HepG2 (cell line): ENCODE results near the gene ATG2A.

Source experiments
- ATM ChIP-seq: fragments of 450-650 bp; IDR thresholded peaks from 2 replicates; pipeline ENCODE4 v1.7.1; 2017; ENCODE audit warnings: mild to moderate bottlenecking, borderline replicate concordance
- CBX1 ChIP-seq: IDR thresholded peaks from one replicate; pipeline ENCODE4 v1.6.1; 2016; ENCODE audit warnings: antibody characterized with exemption, low read depth
- CSRNP1 ChIP-seq: sonication (generic); formaldehyde crosslinking; IDR thresholded peaks from 2 replicates; pipeline ENCODE4 v1.8.1; 2023; ENCODE audit warnings: mild to moderate bottlenecking, missing genetic modification reagents
- CTCF ChIP-seq: sonication (generic); formaldehyde crosslinking; IDR thresholded peaks from 2 replicates; pipeline ENCODE4 v1.5.0; 2020; ENCODE audit warnings: mild to moderate bottlenecking, missing genetic modification reagents, moderate library complexity
- DBP ChIP-seq: sonication (generic); formaldehyde crosslinking; IDR thresholded peaks from 2 replicates; pipeline ENCODE4 v1.4.0; 2020; ENCODE audit warnings: missing genetic modification reagents; ENCODE audit errors: not compliant biosample characterization
- EHMT2 ChIP-seq: fragments of 200-600 bp; sonication (generic); IDR thresholded peaks from 2 replicates; pipeline ENCODE4 v1.7.0; 2017; ENCODE audit warnings: antibody characterized with exemption, low read depth, low read length, borderline replicate concordance
- HDAC6 ChIP-seq: fragments of 200-600 bp; sonication (generic); IDR thresholded peaks from 2 replicates; pipeline ENCODE4 v1.7.0; 2017; ENCODE audit warnings: mild to moderate bottlenecking, antibody characterized with exemption, low read length, low read depth
- NCOA1 ChIP-seq: sonication (generic); formaldehyde crosslinking; IDR thresholded peaks from 2 replicates; pipeline ENCODE4 v1.9.0; 2021; ENCODE audit warnings: missing genetic modification reagents
- POLR2A ChIP-seq, 2 experiments: IDR thresholded peaks; 2 replicates each; pipeline ENCODE4 v1.6.1; 2011; ENCODE audit warnings: low read depth in 2 of 2, low read length in 2 of 2, mild to moderate bottlenecking in 1 of 2, moderate library complexity in 1 of 2; ENCODE audit not compliant: insufficient read depth in 1 of 2
- RAD21 ChIP-seq: fragments of 450-650 bp; formaldehyde crosslinking; IDR thresholded peaks from 2 replicates; pipeline ENCODE4 v1.5.0; 2020; ENCODE audit warnings: mild to moderate bottlenecking
- SMC3 ChIP-seq: IDR thresholded peaks from 2 replicates; pipeline ENCODE4 v1.6.1; 2011; ENCODE audit warnings: low read length, improper control_type of control experiment
- TRIM22 ChIP-seq: fragments of 450-650 bp; IDR thresholded peaks from 2 replicates; pipeline ENCODE4 v1.6.1; 2017
- ZNF407 ChIP-seq: sonication (generic); formaldehyde crosslinking; IDR thresholded peaks from one replicate; pipeline ENCODE4 v1.5.1; 2020; ENCODE audit warnings: mild to moderate bottlenecking, missing genetic modification reagents; ENCODE audit errors: not compliant biosample characterization
- ZNF550 ChIP-seq: sonication (generic); formaldehyde crosslinking; IDR thresholded peaks from 2 replicates; pipeline ENCODE4 v1.4.0; 2020; ENCODE audit warnings: mild to moderate bottlenecking, missing genetic modification reagents, borderline replicate concordance

GRCh38 chr11:64876835-64877341 lies 40.1 kb downstream of the ATG2A start:
- no peak for TF ChIP-seq CBX1
- no peak for TF ChIP-seq RAD21 (CRISPR knock-in tag)
- no peak; the same call in 1 of the 2 replicates for TF ChIP-seq CTCF (CRISPR knock-in tag)
- TF ChIP-seq EHMT2 = no peak
- no peak for TF ChIP-seq ATM
- no peak for TF ChIP-seq HDAC6
- TF ChIP-seq POLR2A (IDR thresholded peaks at IDR 0.05; ENCODE audit: insufficient read depth in 1 of 2, low read depth in 2 of 2, low read length in 2 of 2) = no peak
- TF ChIP-seq DBP (CRISPR knock-in tag) = no peak
- TF ChIP-seq ZNF550 = no peak
- no peak for TF ChIP-seq SMC3
- no peak for TF ChIP-seq TRIM22
- no peak for TF ChIP-seq ZNF407
- no peak for TF ChIP-seq NCOA1 (CRISPR knock-in tag)
- no peak for TF ChIP-seq CSRNP1 (CRISPR knock-in tag)
